ENCODE measurements around the gene INSM2.

Gene INSM2

DNA sequence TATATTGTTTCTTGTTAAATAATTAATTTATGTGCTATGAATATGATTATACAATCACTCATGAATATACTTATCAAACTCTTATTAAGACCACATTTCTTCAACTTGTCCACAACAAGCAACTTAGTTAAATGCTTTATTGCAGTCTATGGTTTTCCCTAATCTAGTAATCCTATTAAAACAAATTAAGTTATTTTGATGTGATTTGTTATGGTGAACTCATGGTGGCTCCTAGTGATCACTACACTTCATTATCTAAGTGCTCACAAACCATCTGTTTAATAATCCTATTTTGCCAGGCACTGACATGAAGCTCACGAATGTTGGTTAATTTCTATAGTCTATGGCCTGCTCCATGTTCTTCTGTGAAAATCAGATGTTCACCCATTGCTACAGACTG, 42.9 kb downstream of the INSM2 start:
- TF ChIP-seq, protein P1, sequence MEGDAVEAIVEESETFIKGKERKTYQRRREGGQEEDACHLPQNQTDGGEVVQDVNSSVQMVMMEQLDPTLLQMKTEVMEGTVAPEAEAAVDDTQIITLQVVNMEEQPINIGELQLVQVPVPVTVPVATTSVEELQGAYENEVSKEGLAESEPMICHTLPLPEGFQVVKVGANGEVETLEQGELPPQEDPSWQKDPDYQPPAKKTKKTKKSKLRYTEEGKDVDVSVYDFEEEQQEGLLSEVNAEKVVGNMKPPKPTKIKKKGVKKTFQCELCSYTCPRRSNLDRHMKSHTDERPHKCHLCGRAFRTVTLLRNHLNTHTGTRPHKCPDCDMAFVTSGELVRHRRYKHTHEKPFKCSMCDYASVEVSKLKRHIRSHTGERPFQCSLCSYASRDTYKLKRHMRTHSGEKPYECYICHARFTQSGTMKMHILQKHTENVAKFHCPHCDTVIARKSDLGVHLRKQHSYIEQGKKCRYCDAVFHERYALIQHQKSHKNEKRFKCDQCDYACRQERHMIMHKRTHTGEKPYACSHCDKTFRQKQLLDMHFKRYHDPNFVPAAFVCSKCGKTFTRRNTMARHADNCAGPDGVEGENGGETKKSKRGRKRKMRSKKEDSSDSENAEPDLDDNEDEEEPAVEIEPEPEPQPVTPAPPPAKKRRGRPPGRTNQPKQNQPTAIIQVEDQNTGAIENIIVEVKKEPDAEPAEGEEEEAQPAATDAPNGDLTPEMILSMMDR (IDR thresholded peaks at IDR 0.05; ENCODE audit: borderline replicate concordance, control extremely low read depth, extremely low read depth, insufficient read depth, missing control alignments) = no peak
- in situ Hi-C loops (cut with MboI; ENCODE audit: low sequenced_read_pairs, unreplicated experiment) = no loop called here
- no peak for DNase-seq (ENCODE audit: low spot score)

DNA sequence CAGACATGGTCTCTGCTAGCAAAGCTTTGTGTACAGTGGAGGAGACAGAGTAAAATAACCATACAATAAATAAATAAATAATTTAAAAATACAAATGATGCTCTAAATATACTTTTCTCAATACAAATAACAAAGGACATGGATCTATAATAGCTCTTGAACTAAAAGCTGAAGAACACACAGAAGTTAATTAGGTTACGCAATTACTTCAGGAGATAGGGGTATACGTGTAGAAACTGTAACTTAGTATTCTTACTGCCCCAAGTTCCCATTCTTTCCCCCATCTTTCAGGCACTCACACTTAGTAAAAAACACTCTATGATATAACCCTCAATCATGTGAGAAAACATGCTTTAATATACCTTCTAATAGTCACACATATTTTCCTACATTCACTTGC, 44.2 kb downstream of the INSM2 start:
- no peak for DNase-seq (ENCODE audit: low spot score)
- TF ChIP-seq, protein P1 (IDR thresholded peaks at IDR 0.05; ENCODE audit: borderline replicate concordance, control extremely low read depth, extremely low read depth, insufficient read depth, missing control alignments) = no peak
- in situ Hi-C loops (cut with MboI; ENCODE audit: low sequenced_read_pairs, unreplicated experiment) = no loop called here

DNA sequence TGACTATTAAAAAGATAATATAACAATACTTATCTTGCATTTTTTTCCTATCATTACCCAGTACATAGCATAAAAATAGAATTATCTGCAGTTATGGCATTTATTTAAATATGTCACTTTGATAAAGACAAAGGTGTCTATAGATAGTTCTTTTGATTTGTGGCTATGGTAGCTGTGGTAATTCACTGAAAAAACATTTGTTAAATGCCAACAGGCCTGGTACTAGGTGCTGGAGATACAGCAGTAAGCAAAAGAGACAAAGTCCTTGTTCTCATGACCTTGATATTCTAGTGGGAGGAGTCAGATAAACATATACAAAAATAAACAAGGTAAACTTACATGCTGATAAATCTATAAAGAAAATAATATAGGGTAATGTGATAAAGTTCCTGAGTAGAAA, 44.7 kb downstream of the INSM2 start:
- TF ChIP-seq, protein P1 (IDR thresholded peaks at IDR 0.05; ENCODE audit: borderline replicate concordance, control extremely low read depth, extremely low read depth, insufficient read depth, missing control alignments) = no peak
- DNase-seq (ENCODE audit: low spot score) = no peak
- in situ Hi-C loops (cut with MboI; ENCODE audit: low sequenced_read_pairs, unreplicated experiment) = no loop called here

Measured in GM13976 (cell line).